Activated B cell treated with CpG ODN at 0.5 μM for 24 hours (primary cell): ENCODE data around the gene CEP104. TPM values are rescaled to one million over a fixed set of nuclear protein-coding genes. Genes with fewer than 3 reads are reported as not detected.

Experiments
- ATAC-seq: fragments of 200-7000 bp; cut with Tn5 transposase; one replicate; pipeline ENCODE4 v1.10.0; 2021; ENCODE audit warnings: low read depth, mild to moderate bottlenecking, moderate library complexity
- CTCF ChIA-PET: fragments of 350-600 bp; sonication (Branson Sonifier 250); formaldehyde crosslinking; loops from one replicate; lab custom pipeline; 2021; ENCODE audit warnings: antibody characterized with exemption; lab: Charles Lee
- POLR2A ChIA-PET: fragments of 350-600 bp; sonication (Branson Sonifier 250); formaldehyde crosslinking; loops from one replicate; lab custom pipeline; 2021; ENCODE audit warnings: antibody characterized with exemption; lab: Charles Lee
- DNase-seq: peaks from one replicate; pipeline ENCODE4 v3.0.0; 2022
- H3K27ac Mint-ChIP-seq: one replicate; pipeline ENCODE4 v1.8.0; 2020; ENCODE audit warnings: mixed read lengths
- H3K27me3 Mint-ChIP-seq: one replicate; pipeline ENCODE4 v1.8.0; 2021; ENCODE audit warnings: mixed read lengths
- H3K36me3 Mint-ChIP-seq: one replicate; pipeline ENCODE4 v1.8.0; 2021; ENCODE audit warnings: low read depth, mixed read lengths
- H3K4me1 Mint-ChIP-seq: one replicate; pipeline ENCODE4 v1.8.0; 2021; ENCODE audit warnings: mixed read lengths
- H3K4me3 Mint-ChIP-seq: one replicate; pipeline ENCODE4 v1.8.0; 2020; ENCODE audit warnings: mild to moderate bottlenecking, mixed read lengths
- H3K9me3 Mint-ChIP-seq: one replicate; pipeline ENCODE4 v1.8.0; 2020; ENCODE audit warnings: mixed read lengths
- CTCF ChIP-seq: fragments of 200-600 bp; IDR thresholded peaks from one replicate; pipeline ENCODE4 v1.8.0; 2022; ENCODE audit warnings: antibody characterized with exemption, mild to moderate bottlenecking
- intact Hi-C: fragments of 100-400 bp; cut with micrococcal nuclease; formaldehyde crosslinking; loops from one replicate; pipeline ENCODE4 v1.15.1; 2024
- total RNA-seq: library from RNA; stranded (reverse); gene quantifications from 2 replicates; pipeline ENCODE4 v1.2.3, GENCODE V29; 2022

Gene CEP104
- total RNA-seq, 1 donor from 2014 or later: 45.1 TPM

- POLR2A ChIA-PET: interaction anchor here (1.8 kb wide), 1 partner anchor 125 kb away, joined by 5 read pairs; no protein-coding TSS in a partner anchor
Observed at GRCh38 chr1:3902111-3902511, 45.1 kb upstream of the CEP104 start.

GRCh38 chr1:3900969-3901529 is 44.0 kb upstream of the CEP104 start:
- peaks cover 26% of the 10 kb centered on the region for H3K36me3 Mint-ChIP-seq
- peak overlapping the region; percentile 94 for H3K4me3 Mint-ChIP-seq
- H3K27me3 Mint-ChIP-seq: no peaks in the 10 kb centered on the region
- DNase-seq: peak; percentile 96
- ATAC-seq: peak; percentile 51
- ChIA-PET POLR2A (interaction anchor here (0.8 to 2.9 kb wide), 4 partner anchors 43 to 1873 kb away, joined by 4 to 20 read pairs (median 8); partner anchors contain the start of genes CEP104, DFFB and LRRC47), CTCF (no interaction called here)
- peaks cover 6% of the 10 kb centered on the region for H3K9me3 Mint-ChIP-seq
- intact Hi-C loops: loop anchor here (1.0 to 10.0 kb wide), 9 partner anchors 44 to 1509 kb away; partner anchors contain the start of genes CEP104, DFFB, LRRC47 and MORN1
- TF ChIP-seq CTCF: no peak
- peaks cover 23% of the 10 kb centered on the region for H3K4me1 Mint-ChIP-seq
- H3K27ac Mint-ChIP-seq: peak overlapping the region; percentile 97

More at GRCh38 chr1:3902111-3902511, 45.1 kb upstream of the CEP104 start:
- DNase-seq (no peak), ATAC-seq (no peak)
- Mint-ChIP-seq H3K4me3 (peak overlapping the region; percentile 35), H3K4me1 (peaks cover 18% of the 10 kb centered on the region), H3K27me3 (no peaks in the 10 kb centered on the region), H3K27ac (no peak overlapping the region), H3K9me3 (peaks cover 6% of the 10 kb centered on the region), H3K36me3 (peaks cover 19% of the 10 kb centered on the region)
- no peak for TF ChIP-seq CTCF
- CTCF ChIA-PET: no interaction called here
- intact Hi-C loops: loop anchor here (5.0 to 10.0 kb wide), 3 partner anchors 1257 to 1510 kb away; partner anchors contain the start of genes MORN1, PRXL2B and RER1

DNA sequence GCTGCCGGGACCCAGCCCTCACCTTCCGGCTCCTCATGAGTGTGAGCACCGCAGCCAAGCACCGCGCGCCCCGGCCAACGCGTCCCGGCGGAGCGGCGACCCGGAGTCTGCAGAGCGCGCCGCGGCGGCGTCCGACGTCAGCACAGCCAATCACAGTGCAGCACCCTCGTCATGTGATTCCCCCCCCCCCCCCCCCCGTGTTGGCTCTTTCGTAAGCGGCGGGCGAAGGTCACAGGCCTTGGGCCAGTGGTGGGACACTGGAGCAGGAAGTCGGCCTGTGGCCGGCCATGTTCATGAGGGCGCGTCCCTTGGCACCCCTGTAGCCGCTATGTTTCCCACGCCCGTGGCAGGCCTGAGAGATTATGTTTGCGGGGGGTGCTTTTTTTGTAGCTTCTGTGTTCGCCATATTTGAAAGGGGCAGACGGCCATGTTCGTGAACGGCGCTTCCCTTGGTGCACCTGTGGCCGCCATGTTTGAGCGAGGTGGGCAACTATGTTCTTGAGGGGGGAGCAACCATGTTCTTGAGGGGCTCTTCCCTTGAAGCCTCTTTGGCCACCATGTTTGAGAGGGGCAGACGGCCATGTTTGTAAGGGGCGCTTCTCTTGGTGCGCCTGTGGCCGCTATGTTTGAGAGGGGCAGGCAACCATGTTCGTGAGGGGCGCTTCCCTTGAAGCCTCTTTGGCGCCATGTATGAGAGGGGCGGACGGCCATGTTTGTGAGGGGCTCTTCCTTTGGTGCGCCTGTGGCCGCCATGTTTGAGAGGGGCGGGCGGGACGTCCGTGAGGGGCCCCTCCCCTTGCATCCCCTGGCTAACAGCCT is 43.3 kb upstream of the CEP104 start, which contains the start of gene C1orf174:
Gene C1orf174 (minus strand): TSS at position 123 of the 819 bp plus-strand sequence. CDS start 86 bp downstream, at position 37.
- TF ChIP-seq CTCF: no peak
- Mint-ChIP-seq H3K9me3 (peaks cover 6% of the 10 kb centered on the region), H3K4me3 (peak within 1 kb of the TSS; percentile 94), H3K4me1 (peaks cover 25% of the 10 kb centered on the region), H3K36me3 (peaks cover 32% of the 10 kb centered on the region), H3K27ac (peak within 1 kb of the TSS; percentile 97), H3K27me3 (no peaks in the 10 kb centered on the region)
- ChIA-PET POLR2A (interaction anchor here (0.8 to 2.9 kb wide), 6 partner anchors 10 to 1872 kb away, joined by 3 to 20 read pairs (median 4); partner anchors contain the start of genes CEP104, DFFB and LRRC47), CTCF (interaction anchor here (1.1 kb wide), 1 partner anchor 43 kb away, joined by 5 read pairs; the partner anchor contains the start of gene DFFB)
- peak; percentile 82 for ATAC-seq
- intact Hi-C loops: loop anchor here (1.0 to 10.0 kb wide), 9 partner anchors 43 to 1508 kb away; partner anchors contain the start of genes CEP104, DFFB, LRRC47 and MORN1
- peak; percentile 87 for DNase-seq

GRCh38 chr1:3899754-3900149 is 42.7 kb upstream of the CEP104 start:
- DNase-seq: no peak
- ATAC-seq: no peak
- Mint-ChIP-seq H3K27ac (peak overlapping the region; percentile 97), H3K36me3 (peaks cover 36% of the 10 kb centered on the region), H3K9me3 (peaks cover 6% of the 10 kb centered on the region), H3K27me3 (no peaks in the 10 kb centered on the region), H3K4me3 (peak overlapping the region; percentile 94), H3K4me1 (peaks cover 25% of the 10 kb centered on the region)
- TF ChIP-seq CTCF: no peak
- ChIA-PET POLR2A (interaction anchor here (1.3 to 2.9 kb wide), 3 partner anchors 9 to 128 kb away, joined by 3 to 20 read pairs (median 4); partner anchors contain the start of genes CEP104 and DFFB), CTCF (interaction anchor here (1.1 kb wide), 1 partner anchor 42 kb away, joined by 5 read pairs; the partner anchor contains the start of gene DFFB)
- intact Hi-C loops: loop anchor here (1.0 to 10.0 kb wide), 9 partner anchors 42 to 1507 kb away; partner anchors contain the start of genes CEP104, DFFB, LRRC47 and MORN1
